ENCODE results near the gene FXYD6.
"Not testable (repeated sequence)": the region's sequence is repeated elsewhere in the genome, so short reads cannot be mapped to it uniquely, and the experiment has no call there.

FXYD6 gene, protein sequence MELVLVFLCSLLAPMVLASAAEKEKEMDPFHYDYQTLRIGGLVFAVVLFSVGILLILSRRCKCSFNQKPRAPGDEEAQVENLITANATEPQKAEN

DNA sequence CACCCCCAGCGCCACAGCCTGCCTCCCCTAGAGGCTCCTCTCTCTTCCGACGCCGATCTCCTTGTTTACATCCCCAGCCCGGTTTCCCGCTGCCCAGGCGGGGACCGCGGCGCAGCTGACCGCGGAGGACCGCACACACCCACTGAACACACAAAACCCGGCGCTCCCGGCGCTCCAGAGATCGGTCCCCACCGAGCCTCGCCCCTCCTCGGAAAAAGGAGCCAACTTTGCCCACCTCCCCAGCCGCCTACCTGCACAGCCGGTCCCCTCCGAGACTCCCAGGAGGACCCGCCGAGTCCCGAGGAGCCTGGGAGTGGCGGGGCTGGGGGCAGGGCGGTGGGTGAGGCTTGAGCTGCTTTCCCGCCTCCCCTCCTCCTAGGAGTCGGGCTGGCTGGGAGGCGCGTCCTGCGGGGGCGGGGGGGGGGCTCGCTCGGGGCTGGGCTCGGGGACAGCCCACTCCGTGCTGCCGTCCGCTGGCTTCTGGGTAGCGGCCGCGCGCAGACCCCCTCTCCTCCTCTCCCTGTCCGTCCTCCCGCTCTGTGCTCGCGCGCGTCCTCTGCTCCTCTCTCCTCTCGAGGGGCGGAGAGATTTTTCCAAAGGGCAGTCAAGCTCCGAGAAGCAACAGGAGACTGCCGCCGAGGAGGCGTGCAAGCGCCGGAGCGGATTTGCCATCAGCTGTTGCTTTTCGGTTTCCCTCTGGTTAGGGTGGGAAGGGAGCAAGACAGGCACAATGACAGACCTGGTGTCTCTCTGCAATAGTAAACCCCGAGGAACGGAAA is at the start of gene FXYD6:
Gene FXYD6, minus strand, starts transcription at position 318 of the 779 bp plus-strand sequence. CDS start 33,882 bp downstream, outside the sequence.
- no peak for DNase-seq (ENCODE audit: low read depth)
- TF ChIP-seq, protein P1, sequence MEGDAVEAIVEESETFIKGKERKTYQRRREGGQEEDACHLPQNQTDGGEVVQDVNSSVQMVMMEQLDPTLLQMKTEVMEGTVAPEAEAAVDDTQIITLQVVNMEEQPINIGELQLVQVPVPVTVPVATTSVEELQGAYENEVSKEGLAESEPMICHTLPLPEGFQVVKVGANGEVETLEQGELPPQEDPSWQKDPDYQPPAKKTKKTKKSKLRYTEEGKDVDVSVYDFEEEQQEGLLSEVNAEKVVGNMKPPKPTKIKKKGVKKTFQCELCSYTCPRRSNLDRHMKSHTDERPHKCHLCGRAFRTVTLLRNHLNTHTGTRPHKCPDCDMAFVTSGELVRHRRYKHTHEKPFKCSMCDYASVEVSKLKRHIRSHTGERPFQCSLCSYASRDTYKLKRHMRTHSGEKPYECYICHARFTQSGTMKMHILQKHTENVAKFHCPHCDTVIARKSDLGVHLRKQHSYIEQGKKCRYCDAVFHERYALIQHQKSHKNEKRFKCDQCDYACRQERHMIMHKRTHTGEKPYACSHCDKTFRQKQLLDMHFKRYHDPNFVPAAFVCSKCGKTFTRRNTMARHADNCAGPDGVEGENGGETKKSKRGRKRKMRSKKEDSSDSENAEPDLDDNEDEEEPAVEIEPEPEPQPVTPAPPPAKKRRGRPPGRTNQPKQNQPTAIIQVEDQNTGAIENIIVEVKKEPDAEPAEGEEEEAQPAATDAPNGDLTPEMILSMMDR (IDR thresholded peaks at IDR 0.05; ENCODE audit: low read length, missing control alignments), result no peak
- no peak within 1 kb of the TSS for H3K4me3 ChIP-seq (replicated peaks; ENCODE audit: low read depth, low read length)

DNA sequence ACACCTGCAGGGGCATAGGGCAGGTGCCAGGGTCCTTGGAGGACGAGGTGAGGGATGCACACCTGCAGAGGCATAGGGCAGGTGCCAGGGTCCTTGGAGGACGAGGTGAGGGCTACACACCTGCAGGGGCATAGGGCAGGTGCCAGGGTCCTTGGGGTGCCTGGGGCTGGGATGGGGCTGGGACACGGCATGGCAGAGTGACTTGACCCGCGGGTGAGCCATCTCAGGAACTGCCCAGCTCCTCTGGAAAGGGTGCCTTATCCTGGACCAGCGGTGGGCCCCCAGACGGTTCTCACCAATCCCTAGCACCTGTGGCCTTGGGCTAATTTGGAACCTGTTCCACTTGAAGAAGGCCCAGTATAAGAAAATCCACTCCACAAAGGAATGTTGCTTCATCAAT is 49.7 kb upstream of the FXYD6 start:
- not testable (repeated sequence) for DNase-seq (ENCODE audit: low read depth)

DNA sequence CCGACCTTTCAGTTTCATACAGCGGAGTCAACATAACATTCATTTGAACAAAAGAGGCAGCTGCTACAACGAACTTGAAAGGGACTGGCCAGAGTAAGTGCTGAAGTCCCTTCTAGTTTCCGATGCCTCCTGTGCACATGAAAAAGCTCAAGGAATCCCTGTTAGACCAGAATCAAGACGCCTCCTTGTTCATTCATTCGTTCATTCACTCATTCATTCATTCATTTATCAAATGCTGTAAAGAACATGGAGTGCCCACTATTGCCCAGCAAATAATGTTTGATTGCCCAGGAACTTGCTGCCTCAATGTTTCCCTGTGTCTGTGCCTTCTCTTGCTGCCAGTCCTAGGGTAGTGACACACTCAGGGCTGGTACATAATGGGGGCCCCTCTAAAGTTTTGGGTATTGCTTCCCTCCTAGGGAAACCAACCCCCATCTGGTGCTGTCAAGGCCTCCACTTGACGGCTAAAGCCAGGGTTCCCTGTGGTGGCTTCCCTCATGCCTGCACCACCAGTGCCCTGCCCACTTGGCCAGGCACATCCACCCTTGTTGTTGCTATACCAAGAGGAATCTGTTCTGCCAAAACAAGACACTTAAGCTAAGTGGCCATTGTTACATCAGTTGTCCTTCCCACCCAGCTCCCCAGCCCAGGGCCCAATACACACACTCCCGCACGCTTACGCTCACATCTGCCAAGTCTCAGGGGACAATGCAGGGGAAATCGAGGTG is 48.9 kb upstream of the FXYD6 start:
- DNase-seq (ENCODE audit: low read depth), result no peak
- no peak overlapping the region for H3K4me3 ChIP-seq (replicated peaks; ENCODE audit: low read depth, low read length)
- TF ChIP-seq, protein P1 (IDR thresholded peaks at IDR 0.05; ENCODE audit: low read length, missing control alignments), result no peak

More for the DNA sequence above, 49.7 kb upstream of the FXYD6 start:
- not testable (repeated sequence) for H3K4me3 ChIP-seq (replicated peaks; ENCODE audit: low read depth, low read length)

DNA sequence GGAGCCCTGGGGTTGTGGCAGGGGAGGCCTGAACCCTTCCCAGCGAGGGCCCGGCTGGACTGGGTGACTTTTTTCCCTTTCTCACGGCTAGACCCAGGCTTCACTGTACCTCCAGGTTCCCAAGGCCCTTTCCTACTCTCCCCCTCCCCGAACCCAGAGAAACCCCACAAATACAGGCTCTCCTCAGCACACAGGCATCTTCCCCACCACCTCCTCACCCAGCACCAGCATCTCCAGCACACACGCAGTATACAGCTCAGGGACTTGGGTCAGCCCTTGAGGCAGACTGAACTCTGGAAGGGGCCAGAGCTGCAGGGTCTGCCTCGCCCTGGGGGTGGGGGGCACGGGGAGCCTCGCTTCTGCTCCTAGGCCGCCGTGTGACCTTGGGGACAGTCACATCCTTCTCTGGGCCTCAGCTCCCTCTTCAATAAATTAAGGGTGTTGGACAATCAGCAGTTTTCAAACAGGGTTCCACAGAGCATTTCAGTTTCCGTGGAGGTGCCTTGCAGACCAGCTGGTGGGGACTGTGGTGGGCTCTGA is 48.2 kb upstream of the FXYD6 start:
- no peak for DNase-seq (ENCODE audit: low read depth)
- no peak overlapping the region for H3K4me3 ChIP-seq (replicated peaks; ENCODE audit: low read depth, low read length)
- TF ChIP-seq, protein P1 (IDR thresholded peaks at IDR 0.05; ENCODE audit: low read length, missing control alignments), result no peak

DNA sequence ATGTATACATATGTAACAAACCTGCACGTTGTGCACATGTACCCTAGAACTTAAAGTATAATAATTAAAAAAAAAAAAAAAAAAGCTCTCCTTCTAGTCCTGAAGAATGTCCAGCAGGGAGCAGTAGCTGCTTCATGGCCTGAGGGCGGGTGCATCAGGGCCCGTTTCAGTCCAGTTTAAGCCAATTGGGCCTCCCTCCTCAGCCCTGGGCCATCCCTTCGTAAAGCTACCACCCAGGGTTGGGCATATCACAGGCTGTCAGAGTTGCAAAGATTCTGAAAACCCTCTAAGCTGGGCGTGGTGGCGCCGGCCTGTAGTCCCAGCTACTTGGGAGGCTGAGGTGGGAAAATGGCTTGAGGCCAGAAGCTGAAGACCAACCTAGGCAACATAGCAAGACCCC is 47.3 kb upstream of the FXYD6 start:
- no peak overlapping the region for H3K4me3 ChIP-seq (replicated peaks; ENCODE audit: low read depth, low read length)
- DNase-seq (ENCODE audit: low read depth), result no peak
- TF ChIP-seq, protein P1 (IDR thresholded peaks at IDR 0.05; ENCODE audit: low read length, missing control alignments), result no peak

DNA sequence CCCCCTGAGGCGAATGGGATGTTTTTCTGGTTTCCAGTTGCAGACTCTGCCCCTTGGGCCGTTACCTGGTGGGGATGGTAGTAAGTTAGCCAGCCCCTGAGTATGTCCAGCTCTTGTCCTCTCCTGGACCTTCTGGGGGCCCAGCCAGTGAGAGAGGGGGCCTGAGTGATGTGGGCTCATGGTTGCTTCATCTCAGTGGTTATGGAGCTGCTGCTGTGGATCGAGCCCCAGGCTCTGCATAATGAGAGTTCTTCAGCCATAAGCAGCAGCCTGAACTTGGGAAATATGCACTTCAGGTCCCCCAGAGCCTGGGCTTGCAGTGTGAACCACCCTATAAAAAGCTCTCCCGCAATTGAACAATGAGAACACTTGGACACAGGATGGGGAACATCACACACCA is 46.8 kb upstream of the FXYD6 start:
- no peak for DNase-seq (ENCODE audit: low read depth)
- TF ChIP-seq, protein P1 (IDR thresholded peaks at IDR 0.05; ENCODE audit: low read length, missing control alignments), result no peak
- no peak overlapping the region for H3K4me3 ChIP-seq (replicated peaks; ENCODE audit: low read depth, low read length)

DNA sequence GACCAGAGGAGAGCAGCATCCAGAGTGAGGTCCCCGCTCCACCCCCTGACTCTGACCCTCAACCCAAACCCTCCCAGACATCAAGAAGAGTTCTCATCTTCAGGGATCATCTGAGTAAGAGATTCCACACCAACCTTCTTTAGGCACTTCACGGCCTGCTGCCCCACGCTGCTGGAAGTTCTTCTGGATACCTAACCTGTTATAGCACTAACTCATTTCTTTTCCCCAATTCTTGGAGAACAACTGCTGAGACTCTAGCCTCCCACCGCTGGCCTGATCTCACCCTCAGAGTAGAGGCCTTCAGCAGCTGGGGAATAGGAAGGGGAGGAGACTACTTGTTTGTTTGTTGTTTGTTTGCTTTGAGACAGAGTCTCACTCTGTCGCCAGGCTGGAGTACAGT is 45.4 kb upstream of the FXYD6 start:
- TF ChIP-seq, protein P1 (IDR thresholded peaks at IDR 0.05; ENCODE audit: low read length, missing control alignments), result no peak
- no peak for DNase-seq (ENCODE audit: low read depth)
- H3K4me3 ChIP-seq (replicated peaks; ENCODE audit: low read depth, low read length), result no peak overlapping the region
